WTC11 (cell line): ENCODE data around the gene PTPRJ.

Experiments
- AFF4 ChIP-seq: sonication (generic); formaldehyde crosslinking; IDR thresholded peaks from 2 replicates; pipeline ENCODE4 v1.8.1; 2023; ENCODE audit warnings: mild to moderate bottlenecking, missing genetic modification reagents, borderline replicate concordance
- E2F1 ChIP-seq: sonication (generic); formaldehyde crosslinking; IDR thresholded peaks from 2 replicates; pipeline ENCODE4 v1.8.0; 2022; ENCODE audit warnings: mild to moderate bottlenecking, missing genetic modification reagents
- KAT7 ChIP-seq: sonication (generic); formaldehyde crosslinking; IDR thresholded peaks from 2 replicates; pipeline ENCODE4 v1.8.1; 2023; ENCODE audit warnings: missing genetic modification reagents, mild to moderate bottlenecking, borderline replicate concordance
- NR2C2 ChIP-seq: sonication (generic); formaldehyde crosslinking; IDR thresholded peaks from 2 replicates; pipeline ENCODE4 v1.8.0; 2022; ENCODE audit warnings: mild to moderate bottlenecking, missing genetic modification reagents
- SP1 ChIP-seq: sonication (generic); formaldehyde crosslinking; conservative IDR thresholded peaks from 2 replicates; pipeline ENCODE4 v1.8.1; 2022; ENCODE audit warnings: missing genetic modification reagents
- TF ChIP-seq, protein P1 (sequence below): fragments of 200-600 bp; IDR thresholded peaks from 2 replicates; pipeline ENCODE4 v1.8.0; 2022; ENCODE audit warnings: antibody characterized with exemption
- TF ChIP-seq, protein P2 (sequence below): sonication (generic); formaldehyde crosslinking; IDR thresholded peaks from 2 replicates; pipeline ENCODE4 v1.8.0; 2022; ENCODE audit warnings: mild to moderate bottlenecking, missing genetic modification reagents

- TF ChIP-seq SP1 (CRISPR knock-in tag) (no peak), E2F1 (CRISPR knock-in tag) (no peak), AFF4 (CRISPR knock-in tag) (no peak), KAT7 (CRISPR knock-in tag) (no peak), NR2C2 (no peak)
- TF ChIP-seq, protein P1, sequence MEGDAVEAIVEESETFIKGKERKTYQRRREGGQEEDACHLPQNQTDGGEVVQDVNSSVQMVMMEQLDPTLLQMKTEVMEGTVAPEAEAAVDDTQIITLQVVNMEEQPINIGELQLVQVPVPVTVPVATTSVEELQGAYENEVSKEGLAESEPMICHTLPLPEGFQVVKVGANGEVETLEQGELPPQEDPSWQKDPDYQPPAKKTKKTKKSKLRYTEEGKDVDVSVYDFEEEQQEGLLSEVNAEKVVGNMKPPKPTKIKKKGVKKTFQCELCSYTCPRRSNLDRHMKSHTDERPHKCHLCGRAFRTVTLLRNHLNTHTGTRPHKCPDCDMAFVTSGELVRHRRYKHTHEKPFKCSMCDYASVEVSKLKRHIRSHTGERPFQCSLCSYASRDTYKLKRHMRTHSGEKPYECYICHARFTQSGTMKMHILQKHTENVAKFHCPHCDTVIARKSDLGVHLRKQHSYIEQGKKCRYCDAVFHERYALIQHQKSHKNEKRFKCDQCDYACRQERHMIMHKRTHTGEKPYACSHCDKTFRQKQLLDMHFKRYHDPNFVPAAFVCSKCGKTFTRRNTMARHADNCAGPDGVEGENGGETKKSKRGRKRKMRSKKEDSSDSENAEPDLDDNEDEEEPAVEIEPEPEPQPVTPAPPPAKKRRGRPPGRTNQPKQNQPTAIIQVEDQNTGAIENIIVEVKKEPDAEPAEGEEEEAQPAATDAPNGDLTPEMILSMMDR = no peak
- TF ChIP-seq, protein P2, sequence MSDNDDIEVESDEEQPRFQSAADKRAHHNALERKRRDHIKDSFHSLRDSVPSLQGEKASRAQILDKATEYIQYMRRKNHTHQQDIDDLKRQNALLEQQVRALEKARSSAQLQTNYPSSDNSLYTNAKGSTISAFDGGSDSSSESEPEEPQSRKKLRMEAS (CRISPR knock-in tag) = no peak
These were observed 47.8 kb upstream of the PTPRJ start for GRCh38 chr11:47932544-47932943.
